OCI-LY1 (cell line): ENCODE results near the gene OLR1.

Experiments
- H2AFZ ChIP-seq: fragments of 200-600 bp; sonication (generic), shearing (Covaris generic); 2 replicates; pipeline ENCODE4 v1.6.0; 2014; ENCODE audit warnings: antibody characterized with exemption, mild to moderate bottlenecking, low read length
- H3F3A ChIP-seq: fragments of 200-600 bp; sonication (generic), shearing (Covaris generic); 2 replicates; pipeline ENCODE4 v1.6.0; 2014; ENCODE audit warnings: mild to moderate bottlenecking, antibody characterized with exemption, low read length, moderate library complexity; ENCODE audit not compliant: insufficient read depth
- H3K27ac ChIP-seq: fragments of 200-600 bp; sonication (generic); 2 replicates; pipeline ENCODE4 v1.5.1; 2014; ENCODE audit warnings: low read length, mixed run types, mild to moderate bottlenecking, low read depth; ENCODE audit not compliant: poor library complexity, severe bottlenecking
- H3K27me3 ChIP-seq: fragments of 200-600 bp; sonication (generic); 2 replicates; pipeline ENCODE4 v1.6.0; 2014; ENCODE audit warnings: antibody characterized with exemption, mild to moderate bottlenecking, low read length, moderate library complexity; ENCODE audit not compliant: insufficient read depth
- H3K36me3 ChIP-seq: fragments of 200-600 bp; sonication (generic); 2 replicates; pipeline ENCODE4 v1.6.1; 2014; ENCODE audit warnings: mild to moderate bottlenecking, antibody characterized with exemption, low read length, moderate library complexity, mixed read lengths; ENCODE audit not compliant: insufficient read depth
- H3K4me1 ChIP-seq: fragments of 200-600 bp; sonication (generic); 2 replicates; pipeline ENCODE4 v1.5.1; 2014; ENCODE audit warnings: mild to moderate bottlenecking, low read length, moderate library complexity; ENCODE audit not compliant: insufficient read depth, severe bottlenecking
- H3K4me2 ChIP-seq: fragments of 200-600 bp; sonication (generic), shearing (Covaris generic); 2 replicates; pipeline ENCODE4 v1.6.1; 2014; ENCODE audit warnings: low read length
- H3K4me3 ChIP-seq: fragments of 200-600 bp; sonication (generic); 2 replicates; pipeline ENCODE4 v1.5.1; 2014; ENCODE audit warnings: low read length, low read depth, mild to moderate bottlenecking, mixed read lengths; ENCODE audit not compliant: poor library complexity, severe bottlenecking
- H3K79me2 ChIP-seq: fragments of 200-600 bp; shearing (Covaris generic); 2 replicates; pipeline ENCODE4 v1.6.1; 2016; ENCODE audit warnings: mixed run types, low read length, mixed read lengths; ENCODE audit not compliant: insufficient read depth
- H3K9ac ChIP-seq: fragments of 200-600 bp; sonication (generic), shearing (Covaris generic); 2 replicates; pipeline ENCODE4 v1.6.1; 2014; ENCODE audit warnings: mild to moderate bottlenecking, low read length, mixed read lengths
- H3K9me2 ChIP-seq: fragments of 200-600 bp; sonication (generic), shearing (Covaris generic); 2 replicates; pipeline ENCODE4 v1.6.1; 2014; ENCODE audit warnings: low read depth, mild to moderate bottlenecking, low read length, mixed read lengths
- H3K9me3 ChIP-seq: fragments of 200-600 bp; shearing (Covaris generic); 2 replicates; pipeline ENCODE4 v1.6.1; 2014; ENCODE audit warnings: low read length, mixed read lengths
- H4K20me1 ChIP-seq: fragments of 200-600 bp; sonication (generic), shearing (Covaris generic); 2 replicates; pipeline ENCODE4 v1.6.0; 2016; ENCODE audit warnings: mild to moderate bottlenecking, low read length; ENCODE audit not compliant: insufficient read depth
- CTCF ChIP-seq: fragments of 200-600 bp; sonication (generic), shearing (Covaris generic); IDR thresholded peaks from 2 replicates; pipeline ENCODE4 v1.5.1; 2017; ENCODE audit warnings: mild to moderate bottlenecking, antibody characterized with exemption, low read length, moderate library complexity, mixed read lengths
- EZH2 ChIP-seq: fragments of 200-600 bp; sonication (generic), shearing (Covaris generic); IDR thresholded peaks from 2 replicates; pipeline ENCODE4 v1.8.0; 2017; ENCODE audit warnings: borderline replicate concordance, mixed run types, mild to moderate bottlenecking, antibody characterized with exemption, low read length, moderate library complexity, mixed read lengths

The OLR1 gene

DNA sequence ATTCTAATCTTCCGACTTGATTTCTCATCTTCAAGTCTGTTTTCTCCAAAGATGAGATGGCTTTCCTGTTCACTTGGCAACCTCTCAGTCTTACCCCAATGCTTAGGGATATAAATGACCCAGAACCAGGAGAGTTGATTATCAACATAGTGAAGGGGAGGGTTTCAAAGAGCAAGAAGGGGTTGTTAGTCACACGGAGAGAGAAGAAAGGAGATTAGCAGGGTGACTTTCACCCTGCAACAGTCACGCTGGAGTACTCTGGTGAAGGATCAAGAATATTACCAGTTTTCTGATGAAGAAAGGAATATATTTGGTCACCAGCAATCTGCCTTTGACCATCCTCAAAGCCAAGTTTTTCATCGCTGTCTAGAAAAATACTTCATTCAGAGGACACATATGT, 6.9 kb upstream of the OLR1 start, which contains the start of gene TMEM52B:
TSS of gene TMEM52B (plus strand) at position 212 of the 400 bp plus-strand sequence. CDS start 543 bp downstream, outside the sequence.
- H3K27me3 ChIP-seq: no peaks in the 10 kb centered on the region
- H3K79me2 ChIP-seq: no peaks in the 10 kb centered on the region
- H3K27ac ChIP-seq: no peak within 1 kb of the TSS
- no peaks in the 10 kb centered on the region for H3K9me3 ChIP-seq
- H3F3A ChIP-seq: no peaks in the 10 kb centered on the region
- no peaks in the 10 kb centered on the region for H3K9me2 ChIP-seq
- H3K4me2 ChIP-seq: no peak within 1 kb of the TSS
- no peak within 1 kb of the TSS for H3K9ac ChIP-seq
- H2AFZ ChIP-seq: no peak within 1 kb of the TSS
- H3K4me3 ChIP-seq: no peak within 1 kb of the TSS
- H3K36me3 ChIP-seq: no peaks in the 10 kb centered on the region
- TF ChIP-seq EZH2 (no peak), CTCF (no peak)
- H3K4me1 ChIP-seq: no peaks in the 10 kb centered on the region
- no peaks in the 10 kb centered on the region for H4K20me1 ChIP-seq

- H3K79me2 ChIP-seq: no peaks in the 10 kb centered on the region
- no peaks in the 10 kb centered on the region for H3K36me3 ChIP-seq
- no peaks in the 10 kb centered on the region for H3K4me1 ChIP-seq
- no peak overlapping the region for H3K9ac ChIP-seq
- H3K27ac ChIP-seq: no peak overlapping the region
- H3K27me3 ChIP-seq: no peaks in the 10 kb centered on the region
- H3K9me3 ChIP-seq: no peaks in the 10 kb centered on the region
- no peaks in the 10 kb centered on the region for H3F3A ChIP-seq
- no peaks in the 10 kb centered on the region for H3K9me2 ChIP-seq
- H2AFZ ChIP-seq: no peak overlapping the region
- H3K4me2 ChIP-seq: no peak overlapping the region
- TF ChIP-seq CTCF (peak; percentile 6; the same call in 1 of the 2 replicates), EZH2 (no peak)
- H4K20me1 ChIP-seq: no peaks in the 10 kb centered on the region
- H3K4me3 ChIP-seq: no peak overlapping the region
These were observed 4.1 kb upstream of the OLR1 start for GRCh38 chr12:10175846-10176636.

DNA sequence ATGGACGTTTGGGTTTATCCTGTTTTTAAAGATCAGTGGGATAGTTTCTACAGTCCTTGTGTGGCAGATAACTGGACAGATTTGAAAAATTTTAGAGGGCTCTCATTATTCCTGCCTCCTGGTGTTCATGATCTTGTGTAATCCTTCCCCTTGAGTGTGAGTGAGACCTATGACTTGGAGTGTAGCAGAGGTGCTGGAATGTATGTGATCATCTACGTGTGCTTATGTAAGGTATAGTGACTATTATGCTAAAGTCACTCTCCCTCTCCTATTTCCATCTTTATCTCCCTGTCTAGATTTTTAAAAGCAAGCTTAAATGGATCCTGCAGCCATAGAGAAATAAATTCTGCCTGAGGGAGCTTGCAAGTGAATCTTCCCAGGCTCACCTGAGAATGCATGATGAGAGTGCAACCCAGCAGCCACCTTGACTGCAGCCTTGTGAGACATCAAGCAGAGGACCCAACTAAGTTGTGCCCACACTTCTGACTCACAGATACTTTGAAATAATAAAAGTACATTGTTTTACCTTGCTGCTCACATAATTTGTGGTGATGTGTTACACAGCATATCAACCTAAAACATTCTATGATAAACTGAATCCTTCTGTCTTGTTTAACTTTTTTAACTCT, 3.2 kb upstream of the OLR1 start:
- H3K9me3 ChIP-seq: no peaks in the 10 kb centered on the region
- no peak overlapping the region for H2AFZ ChIP-seq
- H3K4me2 ChIP-seq: no peak overlapping the region
- no peaks in the 10 kb centered on the region for H3F3A ChIP-seq
- H3K79me2 ChIP-seq: no peaks in the 10 kb centered on the region
- H3K4me1 ChIP-seq: peaks cover 4% of the 10 kb centered on the region
- H3K9me2 ChIP-seq: no peaks in the 10 kb centered on the region
- no peak overlapping the region for H3K9ac ChIP-seq
- H3K27me3 ChIP-seq: no peaks in the 10 kb centered on the region
- H4K20me1 ChIP-seq: no peaks in the 10 kb centered on the region
- H3K27ac ChIP-seq: no peak overlapping the region
- no peak overlapping the region for H3K4me3 ChIP-seq
- no peaks in the 10 kb centered on the region for H3K36me3 ChIP-seq
- no peak for TF ChIP-seq EZH2
- TF ChIP-seq CTCF: no peak
